Testis (tissue), 3 donors: ENCODE data around the gene RALGPS1. TPM values are rescaled to one million over a fixed set of nuclear protein-coding genes. Genes with fewer than 3 reads are reported as not detected.

Source experiments
- DNase-seq: peaks from one replicate; pipeline ENCODE4 v3.0.0-alpha.2; 2019
- H3K27ac ChIP-seq, 2 donors: fragments of 200-600 bp; sonication (generic); one replicate each; pipeline ENCODE4 v1.5.1; 2019
- H3K27me3 ChIP-seq: fragments of 200-600 bp; sonication (generic); one replicate; pipeline ENCODE4 v1.5.1; 2019
- H3K36me3 ChIP-seq: fragments of 200-600 bp; sonication (generic); one replicate; pipeline ENCODE4 v1.5.1; 2017; ENCODE audit warnings: low read depth; ENCODE audit errors: missing control alignments
- H3K4me1 ChIP-seq: fragments of 200-600 bp; sonication (generic); one replicate; pipeline ENCODE4 v1.5.1; 2019
- H3K4me3 ChIP-seq, 2 donors: fragments of 200-600 bp; sonication (generic); one replicate each; pipeline ENCODE4 v1.5.1; 2017 to 2019
- H3K9me3 ChIP-seq: fragments of 200-600 bp; sonication (generic); one replicate; pipeline ENCODE4 v1.5.1; 2017
- CTCF ChIP-seq, 3 experiments: fragments of 450-650 bp in 2 of 3; fragments of 200-600 bp in 1 of 3; sonication (generic) in 1 of 3; IDR thresholded peaks; one replicate each; pipeline ENCODE4 v1.5.1; 2016 to 2019; ENCODE audit warnings: antibody characterized with exemption in 3 of 3, mild to moderate bottlenecking in 2 of 3, moderate library complexity in 1 of 3
- POLR2A ChIP-seq: fragments of 450-650 bp; IDR thresholded peaks from one replicate; pipeline ENCODE4 v1.6.1; 2017; ENCODE audit warnings: antibody characterized with exemption, mild to moderate bottlenecking, moderate library complexity
- WGBS, 2 donors: methylation state at CpG; one replicate each; pipeline ENCODE4 v1.1.5; 2018; 5-methylcytosine and 5-hydroxymethylcytosine counted together
- intact Hi-C: fragments of 100-400 bp; cut with DNase I; formaldehyde crosslinking; loops from one replicate; pipeline ENCODE4 v1.15.1; 2023; ENCODE audit warnings: low total_unique reads
- polyA plus RNA-seq: library from polyadenylated mRNA; stranded (reverse); fragments of 350-450 nt; fragmentation: Illumina TruSeq; extraction: RNeasy Lipid Tissue Mini Kit (QIAGEN cat#74804); gene quantifications from one replicate; pipeline ENCODE4 v1.2.3, GENCODE V29; 2014; ENCODE audit warnings: low read depth, low replicate concordance; ENCODE audit not compliant: insufficient read depth
- total RNA-seq, 2 donors: library from RNA; depleted of rRNA; stranded (reverse); fragments of >200 nt; gene quantifications; one replicate each; pipeline ENCODE4 v1.2.3, GENCODE V29; 2016

RALGPS1 gene
- total and polyA plus RNA-seq, 3 donors from 2014 or later: 35.9 to 48.6 (median 36.9) TPM

GRCh38 chr9:127180457-127181314 lies 266.1 kb downstream of the RALGPS1 start:
- no peaks in the 10 kb centered on the region for H3K27me3 ChIP-seq
- DNase-seq: peak; percentile 9
- no peaks in the 10 kb centered on the region for H3K36me3 ChIP-seq
- H3K27ac ChIP-seq: no peak overlapping the region
- H3K9me3 ChIP-seq: no peaks in the 10 kb centered on the region
- no peak overlapping the region for H3K4me3 ChIP-seq
- 91 to 95% methylated on average over 12 to 14 of the region's 14 CpGs for WGBS, 2 donors
- intact Hi-C loops: no loop called here
- no peak for TF ChIP-seq CTCF (IDR thresholded peaks at IDR 0.05)
- no peak for TF ChIP-seq POLR2A
- peaks cover 16% of the 10 kb centered on the region for H3K4me1 ChIP-seq

GRCh38 chr9:127181315-127181580 lies 266.7 kb downstream of the RALGPS1 start:
- Histone ChIP-seq H3K36me3 (no peaks in the 10 kb centered on the region), H3K4me3 (no peak overlapping the region), H3K27me3 (no peaks in the 10 kb centered on the region), H3K9me3 (no peaks in the 10 kb centered on the region), H3K27ac (no peak overlapping the region), H3K4me1 (peaks cover 21% of the 10 kb centered on the region)
- intact Hi-C loops: no loop called here
- peak; percentile 7 for DNase-seq
- 92 to 98% methylated on average over 3 of the region's 3 CpGs for WGBS, 2 donors
- TF ChIP-seq CTCF (IDR thresholded peaks at IDR 0.05): no peak
- no peak for TF ChIP-seq POLR2A

GRCh38 chr9:127181595-127182190 lies 267.1 kb downstream of the RALGPS1 start:
- H3K27ac ChIP-seq: no peak overlapping the region
- no peaks in the 10 kb centered on the region for H3K9me3 ChIP-seq
- no peak for DNase-seq
- TF ChIP-seq POLR2A: no peak
- TF ChIP-seq CTCF (IDR thresholded peaks at IDR 0.05): no peak
- 77 to 87% methylated on average over 6 of the region's 6 CpGs for WGBS, 2 donors
- no peak overlapping the region for H3K4me3 ChIP-seq
- intact Hi-C loops: no loop called here
- no peaks in the 10 kb centered on the region for H3K36me3 ChIP-seq
- peaks cover 26% of the 10 kb centered on the region for H3K4me1 ChIP-seq
- H3K27me3 ChIP-seq: no peaks in the 10 kb centered on the region

GRCh38 chr9:127182901-127183746 lies 268.5 kb downstream of the RALGPS1 start:
- Histone ChIP-seq H3K27me3 (no peaks in the 10 kb centered on the region), H3K27ac (no peak overlapping the region), H3K9me3 (no peaks in the 10 kb centered on the region), H3K4me3 (no peak overlapping the region), H3K4me1 (peaks cover 32% of the 10 kb centered on the region), H3K36me3 (no peaks in the 10 kb centered on the region)
- intact Hi-C loops: no loop called here
- no peak for DNase-seq
- WGBS, 2 donors: 92 to 96% methylated on average over 11 to 14 of the region's 14 CpGs
- TF ChIP-seq POLR2A: no peak
- no peak for TF ChIP-seq CTCF (IDR thresholded peaks at IDR 0.05)
